Mucosa of descending colon (tissue), 3 donors: Measurements from ENCODE around the gene HTT-AS. TPM values are rescaled to one million over a fixed set of nuclear protein-coding genes. Genes with fewer than 3 reads are reported as not detected.
A peak's percentile ranks its signal among the peaks of the same experiment; 100 is the strongest.

Source experiments
- ATAC-seq: fragments of 200-7000 bp; cut with Tn5 transposase; one replicate; pipeline ENCODE4 v1.9.1; 2020; ENCODE audit warnings: mild to moderate bottlenecking, moderate library complexity
- DNase-seq, 3 donors: peaks; one replicate each; pipeline ENCODE4 v3.0.0-alpha.2; 2020
- H3K36me3 ChIP-seq: fragments of 200-600 bp; one replicate; pipeline ENCODE4 v1.8.0; 2021; ENCODE audit warnings: low read depth, mild to moderate bottlenecking
- H3K4me1 ChIP-seq: fragments of 200-600 bp; one replicate; pipeline ENCODE4 v1.8.0; 2021; ENCODE audit warnings: low read depth, mild to moderate bottlenecking
- H3K4me3 ChIP-seq: fragments of 200-600 bp; one replicate; pipeline ENCODE4 v1.8.0; 2021; ENCODE audit warnings: mild to moderate bottlenecking
- H3K9me3 ChIP-seq: fragments of 200-600 bp; one replicate; pipeline ENCODE4 v1.8.0; 2021; ENCODE audit warnings: mild to moderate bottlenecking
- CTCF ChIP-seq: fragments of 200-600 bp; IDR thresholded peaks from one replicate; pipeline ENCODE4 v1.8.0; 2022; ENCODE audit warnings: antibody characterized with exemption, mild to moderate bottlenecking
- intact Hi-C, 2 donors: fragments of 100-400 bp; cut with DNase I in 1 of 2; cut with micrococcal nuclease in 1 of 2; formaldehyde crosslinking; loops; one replicate each; pipeline versions ENCODE4 v1.11.0 to v1.11.1; 2022; cut with DNase I, micrococcal nuclease
- total RNA-seq, 3 donors: library from RNA; stranded (reverse); fragmentation: NEBNext Ultra II Directional in 2 of 3; extraction: Animal tissue kit (Norgen Biotek cat#: 25700) in 2 of 3; gene quantifications; one replicate each; pipeline versions ENCODE4 v1.2.1 to v1.2.4, GENCODE V29; 2021 to 2023
- donor health status: DM: no; HTN: no; CAD: no; lungs with moderate emphysema.
- donor health status: DM: no; HTN: no; CAD: no.
- donor health status: DM: no; HTN: yes; CAD: no.

HTT-AS gene
- total RNA-seq, 3 donors from 2014 or later = not detected

DNA sequence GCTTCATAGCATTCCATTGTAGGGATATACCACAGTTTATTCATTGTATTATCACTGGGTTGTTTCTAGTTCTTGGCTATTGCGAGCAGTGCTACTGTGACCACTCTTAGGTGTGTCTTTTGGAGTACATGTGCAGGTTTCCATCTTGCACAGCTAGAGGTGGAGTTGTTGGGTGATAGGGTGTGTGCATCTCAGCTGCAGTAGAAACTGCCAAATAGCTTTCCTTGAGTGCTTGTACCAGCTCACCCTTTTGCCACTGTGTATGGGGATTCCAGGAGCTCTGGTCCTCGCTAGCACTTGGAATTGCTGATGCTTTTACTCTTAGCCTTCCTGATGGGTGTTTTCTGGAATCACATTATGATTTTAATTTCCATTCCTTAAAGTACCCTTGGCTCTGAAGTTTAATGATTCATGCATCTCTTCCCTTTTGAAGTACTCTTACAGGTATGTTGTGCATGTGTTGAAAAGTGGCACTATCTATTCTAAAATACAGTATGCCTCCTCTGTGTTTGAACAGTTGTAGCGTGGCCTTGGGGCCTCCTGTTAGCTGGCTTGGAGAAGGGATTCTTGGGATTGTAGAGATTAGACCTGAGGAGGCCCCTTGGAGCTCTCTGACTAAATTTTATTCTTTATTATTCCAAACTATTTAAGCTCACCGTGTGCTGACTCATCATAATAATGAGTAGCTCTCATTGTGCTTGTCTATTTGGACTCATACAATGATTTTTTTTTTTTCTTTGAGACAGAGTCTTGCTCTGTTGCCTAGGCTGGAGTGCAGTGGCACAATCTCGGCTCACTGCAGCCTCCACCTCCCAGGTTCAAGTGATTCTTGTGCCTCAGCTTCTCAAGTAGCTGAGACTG is 38.5 kb upstream of the HTT-AS start:
- ATAC-seq (no peak), DNase-seq (no peak)
- peaks cover 3% of the 10 kb centered on the region for H3K36me3 ChIP-seq
- TF ChIP-seq CTCF = no peak
- H3K9me3 ChIP-seq = no peaks in the 10 kb centered on the region
- intact Hi-C loops = no loop called here
- no peak overlapping the region for H3K4me3 ChIP-seq
- H3K4me1 ChIP-seq = no peaks in the 10 kb centered on the region

DNA sequence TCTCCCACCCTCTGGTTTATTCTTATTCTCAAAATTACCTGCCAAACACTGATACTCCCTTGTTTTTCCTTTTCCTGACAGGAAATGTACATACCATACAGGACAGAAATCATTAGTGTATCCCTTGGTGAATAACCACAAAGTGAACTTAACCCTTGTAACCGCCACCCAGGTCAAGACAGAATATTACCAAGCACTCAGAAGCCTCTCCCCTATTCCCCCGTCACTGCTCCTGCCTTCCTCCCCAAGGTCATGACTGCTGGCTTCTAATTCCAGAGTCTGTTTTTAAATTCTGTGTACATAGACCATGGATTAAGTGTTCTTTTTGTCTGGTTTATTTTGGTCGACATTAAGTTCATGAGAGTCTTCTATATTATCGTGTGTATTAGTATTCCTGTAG is 37.9 kb upstream of the HTT-AS start:
- TF ChIP-seq CTCF = no peak
- DNase-seq (no peak), ATAC-seq (no peak)
- Histone ChIP-seq H3K4me3 (no peak overlapping the region), H3K9me3 (no peaks in the 10 kb centered on the region), H3K36me3 (peaks cover 3% of the 10 kb centered on the region), H3K4me1 (no peaks in the 10 kb centered on the region)
- intact Hi-C loops = no loop called here

GRCh38 chr4:3111461-3111860 is 37.1 kb upstream of the HTT-AS start:
- H3K4me3 ChIP-seq = no peak overlapping the region
- ATAC-seq (no peak), DNase-seq (no peak)
- intact Hi-C loops = no loop called here
- H3K36me3 ChIP-seq = peaks cover 3% of the 10 kb centered on the region
- no peak for TF ChIP-seq CTCF
- H3K4me1 ChIP-seq = no peaks in the 10 kb centered on the region
- no peaks in the 10 kb centered on the region for H3K9me3 ChIP-seq

DNA sequence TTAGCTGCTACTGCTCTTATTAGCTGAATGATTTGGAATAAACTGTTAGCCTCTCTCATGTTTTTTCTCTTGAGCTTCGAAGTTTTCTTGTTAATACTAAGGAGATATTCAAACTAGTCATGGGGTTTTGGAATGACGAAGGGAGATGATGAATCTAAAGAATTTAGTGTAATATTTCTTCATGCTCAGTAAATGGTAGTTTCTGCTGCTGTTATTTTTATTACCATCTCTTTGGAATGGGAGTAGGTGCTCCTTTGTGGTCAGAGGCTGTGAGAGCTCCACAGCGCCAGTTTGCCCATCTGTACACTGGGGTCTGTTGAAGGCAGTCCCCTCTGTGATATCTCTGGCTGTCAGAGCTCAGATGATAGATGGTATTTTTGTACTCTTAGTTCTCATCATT is 33.9 kb upstream of the HTT-AS start:
- DNase-seq (no peak), ATAC-seq (no peak)
- no peaks in the 10 kb centered on the region for H3K4me1 ChIP-seq
- H3K4me3 ChIP-seq = no peak overlapping the region
- H3K9me3 ChIP-seq = no peaks in the 10 kb centered on the region
- intact Hi-C loops = no loop called here
- TF ChIP-seq CTCF = no peak
- peaks cover 3% of the 10 kb centered on the region for H3K36me3 ChIP-seq

DNA sequence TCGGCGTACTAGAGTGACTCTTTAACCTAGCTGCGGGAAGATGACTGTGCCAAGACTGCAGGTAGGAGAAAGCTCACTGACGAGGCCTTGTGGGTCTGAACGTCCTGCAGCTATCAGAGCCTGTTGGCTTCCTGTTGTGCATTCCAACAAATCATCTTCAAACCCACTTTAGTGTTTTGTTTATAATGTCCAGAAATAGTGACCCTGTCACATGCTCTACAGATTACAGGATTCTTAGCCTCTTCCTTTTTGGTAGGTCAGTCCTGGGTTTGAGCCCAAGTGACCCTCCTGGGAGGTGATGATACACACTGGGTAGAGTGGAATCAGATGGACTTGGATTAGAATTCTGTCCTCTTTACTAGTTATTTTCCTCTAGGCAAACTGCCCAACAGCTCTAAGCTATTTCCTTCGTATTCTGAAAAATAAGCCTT is 33.4 kb upstream of the HTT-AS start:
- DNase-seq (peak in 1 of 3 donors; percentile 15), ATAC-seq (no peak)
- no peak for TF ChIP-seq CTCF
- Histone ChIP-seq H3K36me3 (peaks cover 3% of the 10 kb centered on the region), H3K4me3 (no peak overlapping the region), H3K9me3 (no peaks in the 10 kb centered on the region), H3K4me1 (no peaks in the 10 kb centered on the region)
- intact Hi-C loops = no loop called here
